HepG2 (cell line): ENCODE measurements around the gene ITGA2. TPM values are rescaled to one million over a fixed set of nuclear protein-coding genes. Genes with fewer than 3 reads are reported as not detected.

ENCODE experiments used
- CEBPG ChIP-seq: IDR thresholded peaks from 2 replicates; pipeline ENCODE4 v1.6.1; 2016
- DMAP1 ChIP-seq: IDR thresholded peaks from 2 replicates; pipeline ENCODE4 v1.6.1; 2016
- FLYWCH1 ChIP-seq: sonication (generic); formaldehyde crosslinking; IDR thresholded peaks from 2 replicates; pipeline ENCODE4 v1.8.1; 2023; ENCODE audit warnings: mild to moderate bottlenecking, missing genetic modification reagents
- HNRNPK ChIP-seq: fragments of 200-400 bp; formaldehyde crosslinking; IDR thresholded peaks from 2 replicates; pipeline ENCODE4 v1.6.1; 2018; ENCODE audit warnings: low read length, low read depth, moderate library complexity, mild to moderate bottlenecking; ENCODE audit not compliant: poor library complexity, severe bottlenecking
- KAT7 ChIP-seq: IDR thresholded peaks from 2 replicates; pipeline ENCODE4 v1.6.1; 2018; ENCODE audit warnings: borderline replicate concordance, missing compliant biosample characterization
- MAFG ChIP-seq: sonication (generic); formaldehyde crosslinking; IDR thresholded peaks from 2 replicates; pipeline ENCODE4 v1.5.1; 2020; ENCODE audit warnings: mild to moderate bottlenecking, missing genetic modification reagents
- PPARG ChIP-seq: conservative IDR thresholded peaks from 2 replicates; pipeline ENCODE4 v1.6.1; 2016; ENCODE audit warnings: missing biosample characterization, missing genetic modification reagents
- SP1 ChIP-seq, 2 experiments: fragments of 450-650 bp in 1 of 2; sonication (generic) in 1 of 2; formaldehyde crosslinking in 1 of 2; IDR thresholded peaks; 2 replicates each; pipeline versions ENCODE4 v1.4.0 to v1.6.1; 2016 to 2020; ENCODE audit warnings: missing genetic modification reagents in 1 of 2
- TCF12 ChIP-seq, 2 experiments: fragments of 450-650 bp in 1 of 2; sonication (generic) in 1 of 2; formaldehyde crosslinking in 1 of 2; IDR thresholded peaks; 2 replicates each; pipeline versions ENCODE4 v1.6.1 to v1.8.0; 2017 to 2022; ENCODE audit warnings: antibody characterized with exemption in 1 of 2, mild to moderate bottlenecking in 1 of 2, missing genetic modification reagents in 1 of 2, moderate library complexity in 1 of 2
- TRIM24 ChIP-seq: sonication (generic); formaldehyde crosslinking; IDR thresholded peaks from 2 replicates; pipeline ENCODE4 v1.8.0; 2022; ENCODE audit warnings: mild to moderate bottlenecking, missing genetic modification reagents
- ZNF17 ChIP-seq: sonication (generic); formaldehyde crosslinking; IDR thresholded peaks from 2 replicates; pipeline ENCODE4 v1.5.0; 2020; ENCODE audit warnings: mild to moderate bottlenecking, missing genetic modification reagents
- ZSCAN20 ChIP-seq: sonication (generic); formaldehyde crosslinking; IDR thresholded peaks from 2 replicates; pipeline ENCODE4 v1.4.0; 2020; ENCODE audit warnings: missing genetic modification reagents, mild to moderate bottlenecking, borderline replicate concordance
- polyA plus RNA-seq, 8 experiments: library from polyadenylated mRNA; depleted of rRNA in 3 of 8; stranded (reverse) in 7 of 8; unstranded in 1 of 8; fragments of >200 nt; fragmentation: Illumina TruSeq in 4 of 8; extraction: Trizol in 4 of 8; gene quantifications; 2 replicates each; pipeline versions ENCODE4 v1.2.1 to v1.2.3, GENCODE V29; 2011 to 2016; ENCODE audit warnings: low read depth in 4 of 8, missing spikeins in 1 of 8, mixed read lengths in 1 of 8; ENCODE audit not compliant: insufficient read depth in 1 of 8
- total RNA-seq, 5 experiments: library from RNA; depleted of rRNA; stranded (reverse); fragments of >200 nt; fragmentation: Illumina TruSeq; extraction: Trizol; gene quantifications; 2 replicates each; pipeline ENCODE4 v1.2.3, GENCODE V29; 2016; ENCODE audit warnings: low read depth in 1 of 5
- TF ChIP-seq, protein P1 (sequence below): sonication (generic); formaldehyde crosslinking; IDR thresholded peaks from 2 replicates; pipeline ENCODE4 v1.4.0; 2020; ENCODE audit warnings: mild to moderate bottlenecking, missing genetic modification reagents
- TF ChIP-seq, protein P2 (sequence below): sonication (generic); formaldehyde crosslinking; IDR thresholded peaks from 2 replicates; pipeline ENCODE4 v1.9.0; 2022; ENCODE audit warnings: low read depth, missing genetic modification reagents
- TF ChIP-seq, protein P3 (sequence below): sonication (generic); formaldehyde crosslinking; IDR thresholded peaks from 2 replicates; pipeline ENCODE4 v1.5.0; 2020; ENCODE audit warnings: mild to moderate bottlenecking, missing genetic modification reagents
- TF ChIP-seq, protein P4 (sequence below): sonication (generic); formaldehyde crosslinking; IDR thresholded peaks from 2 replicates; pipeline ENCODE4 v1.5.0; 2020; ENCODE audit warnings: mild to moderate bottlenecking, missing genetic modification reagents, borderline replicate concordance
- TF ChIP-seq, protein P5 (sequence below): sonication (generic); formaldehyde crosslinking; IDR thresholded peaks from 2 replicates; pipeline ENCODE4 v1.5.1; 2020; ENCODE audit warnings: mild to moderate bottlenecking, missing genetic modification reagents, moderate library complexity
- TF ChIP-seq, protein P6 (sequence below): sonication (generic); formaldehyde crosslinking; IDR thresholded peaks from 2 replicates; pipeline ENCODE4 v1.9.0; 2021; ENCODE audit warnings: missing genetic modification reagents, borderline replicate concordance

The ITGA2 gene
- total and polyA plus RNA-seq, 2 of the 13 experiments (the other 11 are each of a cell fraction or from before 2014, with no cell fraction given) = 15.8 to 58.3 TPM

DNA sequence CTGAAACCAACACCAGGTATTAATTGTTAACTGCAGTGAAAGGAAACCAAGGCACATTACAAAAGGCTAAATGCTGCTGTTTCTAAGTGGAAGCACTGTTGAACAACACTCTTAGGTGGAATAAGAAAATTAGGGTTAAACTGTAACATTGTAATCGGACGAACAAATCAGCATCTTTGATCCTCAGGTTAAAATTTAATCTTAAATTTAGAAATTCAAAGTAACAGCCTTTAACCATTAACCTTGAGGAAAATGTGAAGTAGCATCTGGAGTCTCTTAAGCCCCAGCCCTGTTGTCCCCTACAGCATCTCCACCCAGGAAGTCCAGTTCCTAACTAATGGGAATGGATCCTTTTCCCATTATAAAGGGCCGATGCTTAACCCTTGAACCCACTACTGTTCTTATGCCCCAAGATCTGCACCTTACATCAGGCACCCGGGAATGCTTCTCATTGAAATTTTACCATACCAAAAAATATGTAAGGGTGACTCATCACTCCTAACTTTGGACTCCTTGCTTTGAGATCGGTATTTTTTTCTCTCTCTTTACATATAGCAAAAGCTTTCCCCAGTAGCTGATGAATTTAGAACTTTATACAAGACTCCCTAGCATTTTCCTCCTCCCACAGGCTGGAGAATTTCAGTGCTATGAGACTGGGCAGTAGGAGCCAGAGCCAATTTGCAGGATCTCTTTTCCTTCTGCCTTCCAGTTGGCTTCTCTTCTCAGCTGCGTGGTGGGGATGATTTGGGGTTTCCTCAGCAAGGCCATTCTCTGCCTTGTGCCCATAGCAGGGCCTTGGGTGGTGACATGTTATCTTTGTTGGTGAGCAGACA lies 32.0 kb upstream of the ITGA2 start (continued):
- no peak for TF ChIP-seq HNRNPK
- TF ChIP-seq TRIM24 (CRISPR knock-in tag) = no peak
- TF ChIP-seq, protein P1, sequence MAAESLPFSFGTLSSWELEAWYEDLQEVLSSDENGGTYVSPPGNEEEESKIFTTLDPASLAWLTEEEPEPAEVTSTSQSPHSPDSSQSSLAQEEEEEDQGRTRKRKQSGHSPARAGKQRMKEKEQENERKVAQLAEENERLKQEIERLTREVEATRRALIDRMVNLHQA = no peak
- no peak for TF ChIP-seq TCF12 (IDR thresholded peaks at IDR 0.05)
- TF ChIP-seq TCF12 (CRISPR knock-in tag; IDR thresholded peaks at IDR 0.05) = 0 out of 2 replicates have a peak, but pooled peaks have one; percentile 22
- TF ChIP-seq, protein P2, sequence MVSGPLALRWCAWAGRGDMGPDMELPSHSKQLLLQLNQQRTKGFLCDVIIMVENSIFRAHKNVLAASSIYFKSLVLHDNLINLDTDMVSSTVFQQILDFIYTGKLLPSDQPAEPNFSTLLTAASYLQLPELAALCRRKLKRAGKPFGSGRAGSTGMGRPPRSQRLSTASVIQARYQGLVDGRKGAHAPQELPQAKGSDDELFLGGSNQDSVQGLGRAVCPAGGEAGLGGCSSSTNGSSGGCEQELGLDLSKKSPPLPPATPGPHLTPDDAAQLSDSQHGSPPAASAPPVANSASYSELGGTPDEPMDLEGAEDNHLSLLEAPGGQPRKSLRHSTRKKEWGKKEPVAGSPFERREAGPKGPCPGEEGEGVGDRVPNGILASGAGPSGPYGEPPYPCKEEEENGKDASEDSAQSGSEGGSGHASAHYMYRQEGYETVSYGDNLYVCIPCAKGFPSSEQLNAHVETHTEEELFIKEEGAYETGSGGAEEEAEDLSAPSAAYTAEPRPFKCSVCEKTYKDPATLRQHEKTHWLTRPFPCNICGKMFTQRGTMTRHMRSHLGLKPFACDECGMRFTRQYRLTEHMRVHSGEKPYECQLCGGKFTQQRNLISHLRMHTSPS (CRISPR knock-in tag) = no peak
- TF ChIP-seq, protein P3, sequence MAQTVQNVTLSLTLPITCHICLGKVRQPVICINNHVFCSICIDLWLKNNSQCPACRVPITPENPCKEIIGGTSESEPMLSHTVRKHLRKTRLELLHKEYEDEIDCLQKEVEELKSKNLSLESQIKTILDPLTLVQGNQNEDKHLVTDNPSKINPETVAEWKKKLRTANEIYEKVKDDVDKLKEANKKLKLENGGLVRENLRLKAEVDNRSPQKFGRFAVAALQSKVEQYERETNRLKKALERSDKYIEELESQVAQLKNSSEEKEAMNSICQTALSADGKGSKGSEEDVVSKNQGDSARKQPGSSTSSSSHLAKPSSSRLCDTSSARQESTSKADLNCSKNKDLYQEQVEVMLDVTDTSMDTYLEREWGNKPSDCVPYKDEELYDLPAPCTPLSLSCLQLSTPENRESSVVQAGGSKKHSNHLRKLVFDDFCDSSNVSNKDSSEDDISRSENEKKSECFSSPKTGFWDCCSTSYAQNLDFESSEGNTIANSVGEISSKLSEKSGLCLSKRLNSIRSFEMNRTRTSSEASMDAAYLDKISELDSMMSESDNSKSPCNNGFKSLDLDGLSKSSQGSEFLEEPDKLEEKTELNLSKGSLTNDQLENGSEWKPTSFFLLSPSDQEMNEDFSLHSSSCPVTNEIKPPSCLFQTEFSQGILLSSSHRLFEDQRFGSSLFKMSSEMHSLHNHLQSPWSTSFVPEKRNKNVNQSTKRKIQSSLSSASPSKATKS (CRISPR knock-in tag) = no peak
- TF ChIP-seq SP1 (IDR thresholded peaks at IDR 0.05) = no peak
- no peak for TF ChIP-seq SP1 (CRISPR knock-in tag; IDR thresholded peaks at IDR 0.05)
- TF ChIP-seq, protein P4, sequence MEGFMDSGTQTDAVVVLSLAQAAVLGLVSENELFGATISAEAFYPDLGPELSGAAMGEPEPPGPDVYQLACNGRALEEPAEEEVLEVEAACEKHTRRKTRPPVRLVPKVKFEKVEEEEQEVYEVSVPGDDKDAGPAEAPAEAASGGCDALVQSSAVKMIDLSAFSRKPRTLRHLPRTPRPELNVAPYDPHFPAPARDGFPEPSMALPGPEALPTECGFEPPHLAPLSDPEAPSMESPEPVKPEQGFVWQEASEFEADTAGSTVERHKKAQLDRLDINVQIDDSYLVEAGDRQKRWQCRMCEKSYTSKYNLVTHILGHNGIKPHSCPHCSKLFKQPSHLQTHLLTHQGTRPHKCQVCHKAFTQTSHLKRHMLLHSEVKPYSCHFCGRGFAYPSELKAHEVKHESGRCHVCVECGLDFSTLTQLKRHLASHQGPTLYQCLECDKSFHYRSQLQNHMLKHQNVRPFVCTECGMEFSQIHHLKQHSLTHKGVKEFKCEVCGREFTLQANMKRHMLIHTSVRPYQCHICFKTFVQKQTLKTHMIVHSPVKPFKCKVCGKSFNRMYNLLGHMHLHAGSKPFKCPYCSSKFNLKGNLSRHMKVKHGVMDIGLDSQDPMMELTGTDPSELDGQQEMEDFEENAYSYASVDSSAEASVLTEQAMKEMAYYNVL = no peak
- TF ChIP-seq DMAP1 (CRISPR knock-in tag) = no peak; the same call in 1 of the 2 replicates
- no peak for TF ChIP-seq ZSCAN20 (CRISPR knock-in tag)
- TF ChIP-seq, protein P5, sequence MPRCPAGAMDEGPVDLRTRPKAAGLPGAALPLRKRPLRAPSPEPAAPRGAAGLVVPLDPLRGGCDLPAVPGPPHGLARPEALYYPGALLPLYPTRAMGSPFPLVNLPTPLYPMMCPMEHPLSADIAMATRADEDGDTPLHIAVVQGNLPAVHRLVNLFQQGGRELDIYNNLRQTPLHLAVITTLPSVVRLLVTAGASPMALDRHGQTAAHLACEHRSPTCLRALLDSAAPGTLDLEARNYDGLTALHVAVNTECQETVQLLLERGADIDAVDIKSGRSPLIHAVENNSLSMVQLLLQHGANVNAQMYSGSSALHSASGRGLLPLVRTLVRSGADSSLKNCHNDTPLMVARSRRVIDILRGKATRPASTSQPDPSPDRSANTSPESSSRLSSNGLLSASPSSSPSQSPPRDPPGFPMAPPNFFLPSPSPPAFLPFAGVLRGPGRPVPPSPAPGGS (CRISPR knock-in tag) = no peak
- peak; percentile 35; the same call in 1 of the 2 replicates for TF ChIP-seq PPARG
- TF ChIP-seq CEBPG = no peak
- TF ChIP-seq, protein P6, sequence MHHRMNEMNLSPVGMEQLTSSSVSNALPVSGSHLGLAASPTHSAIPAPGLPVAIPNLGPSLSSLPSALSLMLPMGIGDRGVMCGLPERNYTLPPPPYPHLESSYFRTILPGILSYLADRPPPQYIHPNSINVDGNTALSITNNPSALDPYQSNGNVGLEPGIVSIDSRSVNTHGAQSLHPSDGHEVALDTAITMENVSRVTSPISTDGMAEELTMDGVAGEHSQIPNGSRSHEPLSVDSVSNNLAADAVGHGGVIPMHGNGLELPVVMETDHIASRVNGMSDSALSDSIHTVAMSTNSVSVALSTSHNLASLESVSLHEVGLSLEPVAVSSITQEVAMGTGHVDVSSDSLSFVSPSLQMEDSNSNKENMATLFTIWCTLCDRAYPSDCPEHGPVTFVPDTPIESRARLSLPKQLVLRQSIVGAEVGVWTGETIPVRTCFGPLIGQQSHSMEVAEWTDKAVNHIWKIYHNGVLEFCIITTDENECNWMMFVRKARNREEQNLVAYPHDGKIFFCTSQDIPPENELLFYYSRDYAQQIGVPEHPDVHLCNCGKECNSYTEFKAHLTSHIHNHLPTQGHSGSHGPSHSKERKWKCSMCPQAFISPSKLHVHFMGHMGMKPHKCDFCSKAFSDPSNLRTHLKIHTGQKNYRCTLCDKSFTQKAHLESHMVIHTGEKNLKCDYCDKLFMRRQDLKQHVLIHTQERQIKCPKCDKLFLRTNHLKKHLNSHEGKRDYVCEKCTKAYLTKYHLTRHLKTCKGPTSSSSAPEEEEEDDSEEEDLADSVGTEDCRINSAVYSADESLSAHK (CRISPR knock-in tag) = no peak
- no peak for TF ChIP-seq ZNF17 (CRISPR knock-in tag)
- no peak for TF ChIP-seq FLYWCH1
- no peak for TF ChIP-seq KAT7 (CRISPR knock-in tag)
- no peak for TF ChIP-seq MAFG
